Trophoblast cell (in vitro differentiated cells and primary cell): ENCODE data around the gene CDA.
A peak's percentile ranks its signal among the peaks of the same experiment; 100 is the strongest.

Source experiments
- DNase-seq, 2 donors: peaks; one replicate each; pipeline ENCODE4 v3.0.0-alpha.2; 2016
- H2AFZ ChIP-seq: 2 replicates; pipeline ENCODE4 v1.6.1; 2013; ENCODE audit warnings: low read length, moderate library complexity, mild to moderate bottlenecking; ENCODE audit not compliant: insufficient read depth, poor library complexity
- H2AK5ac ChIP-seq: 2 replicates; pipeline ENCODE4 v1.6.1; 2013; ENCODE audit warnings: mild to moderate bottlenecking, low read length
- H2BK120ac ChIP-seq: 2 replicates; pipeline ENCODE4 v1.6.1; 2013; ENCODE audit warnings: low read length, mild to moderate bottlenecking, moderate library complexity; ENCODE audit not compliant: insufficient read depth, poor library complexity
- H2BK12ac ChIP-seq: 2 replicates; pipeline ENCODE4 v1.6.1; 2013; ENCODE audit warnings: mild to moderate bottlenecking, low read length, moderate library complexity
- H2BK5ac ChIP-seq: 2 replicates; pipeline ENCODE4 v1.6.1; 2013; ENCODE audit warnings: low read length, low read depth, moderate library complexity, mild to moderate bottlenecking; ENCODE audit not compliant: poor library complexity
- H3K14ac ChIP-seq: 2 replicates; pipeline ENCODE4 v1.6.1; 2013; ENCODE audit warnings: mild to moderate bottlenecking, low read length
- H3K18ac ChIP-seq: 2 replicates; pipeline ENCODE4 v1.6.1; 2013; ENCODE audit warnings: mild to moderate bottlenecking, low read length
- H3K23ac ChIP-seq: 2 replicates; pipeline ENCODE4 v1.6.1; 2013; ENCODE audit warnings: low read length
- H3K27ac ChIP-seq: 2 replicates; pipeline ENCODE4 v1.5.1; 2013; ENCODE audit warnings: low read depth, mild to moderate bottlenecking, inconsistent platforms, low read length, moderate library complexity
- H3K27me3 ChIP-seq: 2 replicates; pipeline ENCODE4 v1.6.1; 2013; ENCODE audit warnings: inconsistent platforms, mild to moderate bottlenecking, low read length, moderate library complexity; ENCODE audit not compliant: insufficient read depth
- H3K36me3 ChIP-seq, 2 experiments: 1 replicate in 1 of 2; 2 replicates in 1 of 2; pipeline ENCODE4 v1.6.1; 2013; ENCODE audit warnings: low read length in 2 of 2, mild to moderate bottlenecking in 2 of 2, moderate library complexity in 1 of 2; ENCODE audit not compliant: insufficient read depth in 2 of 2, control insufficient read depth in 1 of 2
- H3K4ac ChIP-seq: 2 replicates; pipeline ENCODE4 v1.6.1; 2013; ENCODE audit warnings: low read depth, mild to moderate bottlenecking, low read length, moderate library complexity
- H3K4me1 ChIP-seq, 2 experiments: 1 replicate in 1 of 2; 2 replicates in 1 of 2; pipeline ENCODE4 v1.6.1; 2013; ENCODE audit warnings: low read length in 2 of 2, mild to moderate bottlenecking in 2 of 2, moderate library complexity in 1 of 2; ENCODE audit not compliant: insufficient read depth in 2 of 2, control insufficient read depth in 1 of 2
- H3K4me2 ChIP-seq: 2 replicates; pipeline ENCODE4 v1.6.1; 2013; ENCODE audit warnings: inconsistent platforms, mild to moderate bottlenecking, low read length, moderate library complexity
- H3K4me3 ChIP-seq: 2 replicates; pipeline ENCODE4 v1.5.1; 2013; ENCODE audit warnings: mild to moderate bottlenecking, low read depth, low read length, inconsistent platforms
- H3K79me1 ChIP-seq: one replicate; pipeline ENCODE4 v1.6.1; 2013; ENCODE audit warnings: low read length
- H3K79me2 ChIP-seq: 2 replicates; pipeline ENCODE4 v1.6.1; 2013; ENCODE audit warnings: low read length, mild to moderate bottlenecking; ENCODE audit not compliant: control insufficient read depth, insufficient read depth, poor library complexity
- H3K9ac ChIP-seq: 2 replicates; pipeline ENCODE4 v1.6.1; 2013; ENCODE audit warnings: mild to moderate bottlenecking, low read length
- H3K9me3 ChIP-seq: 2 replicates; pipeline ENCODE4 v1.6.1; 2013; ENCODE audit warnings: low read depth, mild to moderate bottlenecking, control low read depth, inconsistent platforms, low read length; ENCODE audit not compliant: insufficient read depth
- H4K12ac ChIP-seq: 2 replicates; pipeline ENCODE4 v1.6.1; 2013; ENCODE audit warnings: low read depth, mild to moderate bottlenecking, low read length, moderate library complexity
- H4K8ac ChIP-seq: 2 replicates; pipeline ENCODE4 v1.6.1; 2013; ENCODE audit warnings: low read depth, mild to moderate bottlenecking, low read length, moderate library complexity
- H4K91ac ChIP-seq: one replicate; pipeline ENCODE4 v1.6.1; 2013; ENCODE audit warnings: low read depth, mild to moderate bottlenecking, low read length, moderate library complexity
- WGBS: extraction: QIAGEN DNeasy Blood & Tissue Kit; methylation state at CpG from one replicate; pipeline ENCODE4 v1.1.7; 2013; ENCODE audit warnings: missing lambda C conversion rate; ENCODE audit not compliant: insufficient read length, insufficient coverage; ENCODE audit errors: extremely low coverage; 5-methylcytosine and 5-hydroxymethylcytosine counted together

CDA gene

DNA sequence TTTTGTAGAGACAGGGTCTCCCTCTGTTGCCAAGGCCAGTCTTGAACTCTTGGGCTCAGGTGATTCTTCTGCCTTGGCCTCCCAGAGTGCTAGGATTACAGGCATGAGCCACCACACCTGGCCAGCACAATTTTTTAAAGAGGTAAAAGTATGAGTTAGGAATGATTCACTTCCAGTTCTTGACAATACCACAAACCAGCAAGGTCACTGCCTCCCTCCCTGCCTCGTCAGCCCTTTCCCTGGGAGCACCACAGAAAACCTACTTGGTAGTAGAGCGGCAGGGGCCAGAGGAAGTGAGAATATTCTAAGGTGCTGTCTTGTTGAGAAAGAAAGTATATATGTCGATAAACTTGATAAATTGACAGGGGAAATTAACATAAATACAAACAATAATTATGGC lies 10.8 kb upstream of the CDA start:
- DNase-seq = peak; percentile 61 to 78
- no peak overlapping the region for H3K9ac ChIP-seq
- no peak overlapping the region for H4K12ac ChIP-seq
- no peaks in the 10 kb centered on the region for H3K79me2 ChIP-seq
- H2BK5ac ChIP-seq = no peak overlapping the region
- H2AFZ ChIP-seq = no peak overlapping the region
- H2BK120ac ChIP-seq = no peak overlapping the region
- H3K27me3 ChIP-seq = no peaks in the 10 kb centered on the region
- no CpG with 5 or more reads among the region's 3 CpGs for WGBS
- no peak overlapping the region for H2AK5ac ChIP-seq
- no peaks in the 10 kb centered on the region for H3K9me3 ChIP-seq
- H4K8ac ChIP-seq = no peak overlapping the region
- H2BK12ac ChIP-seq = no peak overlapping the region
- H3K4ac ChIP-seq = no peak overlapping the region
- no peaks in the 10 kb centered on the region for H3K36me3 ChIP-seq
- no peaks in the 10 kb centered on the region for H3K4me1 ChIP-seq
- no peak overlapping the region for H4K91ac ChIP-seq
- H3K14ac ChIP-seq = no peak overlapping the region
- no peak overlapping the region for H3K18ac ChIP-seq
- no peak overlapping the region for H3K4me3 ChIP-seq
- no peak overlapping the region for H3K27ac ChIP-seq
- no peak overlapping the region for H3K23ac ChIP-seq
- H3K4me2 ChIP-seq = no peak overlapping the region
- H3K79me1 ChIP-seq = no peaks in the 10 kb centered on the region

DNA sequence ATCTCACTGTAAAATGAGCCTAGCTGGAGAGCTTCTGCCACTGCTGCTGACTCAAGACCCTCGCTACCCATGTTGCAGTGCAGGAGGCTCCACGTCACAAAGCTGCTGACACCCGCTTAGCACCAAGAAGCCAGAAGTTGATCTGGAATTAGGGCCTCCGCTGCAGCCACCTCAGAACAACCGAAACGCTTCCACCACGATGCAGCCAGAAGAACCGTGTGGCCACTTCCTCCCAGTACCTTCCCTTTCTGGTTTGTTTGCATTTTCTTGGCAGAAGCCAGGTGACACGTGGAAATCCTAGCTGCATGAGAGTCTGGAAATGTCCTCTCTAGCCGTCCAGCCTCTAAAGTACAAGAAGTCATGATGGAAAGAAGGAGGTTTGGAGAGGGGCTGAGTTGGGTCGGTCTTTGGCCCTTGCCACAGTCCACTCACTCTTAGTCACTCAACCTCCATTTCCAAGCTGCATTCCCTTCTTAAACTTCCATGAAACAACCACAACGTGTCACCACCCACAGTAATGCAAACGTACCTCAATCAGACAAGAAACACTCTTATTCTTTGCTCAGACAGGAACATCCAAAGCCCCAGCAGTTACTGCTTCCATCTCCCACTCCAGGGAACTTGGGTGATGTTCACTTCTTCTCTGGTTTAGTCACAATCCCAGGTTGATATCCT lies 10.0 kb upstream of the CDA start:
- no peak overlapping the region for H3K4ac ChIP-seq
- H2AFZ ChIP-seq = no peak overlapping the region
- no peak overlapping the region for H3K27ac ChIP-seq
- H3K79me1 ChIP-seq = no peaks in the 10 kb centered on the region
- H4K91ac ChIP-seq = no peak overlapping the region
- H3K14ac ChIP-seq = no peak overlapping the region
- no peaks in the 10 kb centered on the region for H3K79me2 ChIP-seq
- DNase-seq = peak in 1 of 2 donors; percentile 78
- H4K12ac ChIP-seq = no peak overlapping the region
- H3K4me1 ChIP-seq = no peaks in the 10 kb centered on the region
- no peak overlapping the region for H4K8ac ChIP-seq
- H2BK120ac ChIP-seq = no peak overlapping the region
- H3K4me3 ChIP-seq = no peak overlapping the region
- no peak overlapping the region for H3K9ac ChIP-seq
- no CpG with 5 or more reads among the region's 13 CpGs for WGBS
- no peak overlapping the region for H3K4me2 ChIP-seq
- no peak overlapping the region for H2BK12ac ChIP-seq
- no peak overlapping the region for H3K18ac ChIP-seq
- H3K27me3 ChIP-seq = no peaks in the 10 kb centered on the region
- H3K23ac ChIP-seq = no peak overlapping the region
- H3K9me3 ChIP-seq = no peaks in the 10 kb centered on the region
- no peaks in the 10 kb centered on the region for H3K36me3 ChIP-seq
- no peak overlapping the region for H2BK5ac ChIP-seq
- no peak overlapping the region for H2AK5ac ChIP-seq

DNA sequence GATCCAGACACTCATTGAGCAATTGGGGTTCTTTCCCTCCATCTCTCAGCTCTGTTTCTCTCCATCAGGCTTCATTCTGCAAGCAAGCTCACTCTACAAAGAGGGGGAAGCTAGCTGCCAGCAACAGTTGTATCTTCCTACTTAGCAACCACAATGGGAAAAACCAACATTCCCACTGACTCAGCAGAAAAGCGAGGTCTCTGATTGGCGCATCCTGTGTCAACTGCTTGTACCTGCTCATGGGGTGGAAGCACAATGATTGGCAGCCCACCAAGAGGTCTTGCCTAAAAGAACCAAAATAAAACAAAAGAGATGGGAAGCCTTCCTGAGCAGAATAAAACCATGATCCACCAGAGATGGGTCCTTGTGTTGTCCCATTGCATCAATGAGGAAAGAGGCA lies 4.0 kb upstream of the CDA start:
- Histone ChIP-seq H3K4me2 (no peak overlapping the region), H2BK12ac (no peak overlapping the region), H2BK5ac (no peak overlapping the region), H3K9me3 (peaks cover 4% of the 10 kb centered on the region), H3K23ac (no peak overlapping the region), H2AFZ (no peak overlapping the region), H3K4me3 (no peak overlapping the region), H2BK120ac (no peak overlapping the region), H3K27me3 (no peaks in the 10 kb centered on the region), H4K8ac (no peak overlapping the region), H3K4me1 (no peaks in the 10 kb centered on the region), H4K12ac (no peak overlapping the region), H3K79me1 (no peaks in the 10 kb centered on the region), H3K4ac (no peak overlapping the region), H4K91ac (no peak overlapping the region), H3K14ac (no peak overlapping the region), H3K79me2 (peaks cover 2% of the 10 kb centered on the region), H3K27ac (no peak overlapping the region), H2AK5ac (no peak overlapping the region), H3K36me3 (no peaks in the 10 kb centered on the region), H3K9ac (no peak overlapping the region), H3K18ac (no peak overlapping the region)
- DNase-seq = no peak
- no CpG with 5 or more reads among the region's 2 CpGs for WGBS

DNA sequence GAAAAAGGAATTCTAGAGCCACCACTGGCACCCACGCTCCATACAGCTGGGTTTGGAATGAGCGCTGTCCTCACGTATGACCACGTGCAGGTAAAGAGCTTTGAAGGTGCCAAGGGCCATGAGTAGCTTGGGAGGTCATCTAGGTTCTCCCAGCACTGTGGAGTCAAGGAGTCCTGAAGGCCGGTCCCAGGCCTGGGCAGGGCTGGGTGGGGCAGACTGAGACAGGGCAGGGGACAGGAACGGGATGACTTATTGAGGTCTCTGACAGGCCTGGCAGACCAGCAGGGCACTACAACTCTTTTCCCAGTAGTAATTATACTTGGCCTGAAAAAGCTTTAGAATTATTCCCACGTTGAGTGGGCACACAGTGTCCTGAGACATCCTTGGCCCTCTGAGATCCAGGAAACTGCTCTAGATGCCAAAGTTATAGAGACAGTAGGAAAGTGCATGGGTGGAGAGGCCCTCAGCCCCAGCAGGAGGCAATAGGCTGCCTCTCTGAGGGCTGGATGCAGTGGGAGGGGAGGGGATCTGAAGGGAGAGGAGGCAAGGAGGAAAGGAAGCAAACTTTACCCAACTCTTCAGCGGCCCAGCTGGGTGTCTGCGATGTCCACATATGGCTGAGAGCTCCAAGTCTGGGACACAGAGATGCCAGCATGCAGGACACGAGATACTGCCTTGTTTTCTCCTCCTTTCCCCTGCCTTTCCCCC lies 1.8 kb upstream of the CDA start:
- Histone ChIP-seq H3K23ac (no peak overlapping the region), H4K12ac (no peak overlapping the region), H2BK120ac (no peak overlapping the region), H4K91ac (no peak overlapping the region), H3K4me3 (no peak overlapping the region), H3K9ac (no peak overlapping the region), H2BK12ac (no peak overlapping the region), H3K9me3 (peaks cover 4% of the 10 kb centered on the region), H3K4ac (no peak overlapping the region), H4K8ac (no peak overlapping the region), H3K27ac (no peak overlapping the region), H3K18ac (no peak overlapping the region), H3K4me2 (no peak overlapping the region), H2AK5ac (no peak overlapping the region), H3K27me3 (no peaks in the 10 kb centered on the region), H3K79me2 (peaks cover 2% of the 10 kb centered on the region), H3K36me3 (no peaks in the 10 kb centered on the region), H3K4me1 (no peaks in the 10 kb centered on the region), H2AFZ (no peak overlapping the region), H3K79me1 (no peaks in the 10 kb centered on the region), H3K14ac (no peak overlapping the region), H2BK5ac (no peak overlapping the region)
- WGBS = no CpG with 5 or more reads among the region's 10 CpGs
- DNase-seq = no peak
